HFF-Myc (cell line): ENCODE results near the gene HSD17B4.
"Not testable (repeated sequence)": the region's sequence is repeated elsewhere in the genome, so short reads cannot be mapped to it uniquely, and the experiment has no call there.

Source experiments
- DNase-seq: peaks from one replicate; pipeline ENCODE4 v3.0.0-alpha.2; 2011; ENCODE audit warnings: low read depth; ENCODE audit errors: extremely low read depth
- H3K4me3 ChIP-seq: replicated peaks from 2 replicates; pipeline ENCODE4 v1.5.1; 2011; ENCODE audit warnings: low read depth, mild to moderate bottlenecking, control low read depth, low read length
- TF ChIP-seq, protein P1 (sequence below): IDR thresholded peaks from 2 replicates; pipeline ENCODE4 v1.5.1; 2012; ENCODE audit warnings: mild to moderate bottlenecking, low read depth, low read length, control low read depth; ENCODE audit errors: missing control alignments

Gene HSD17B4

DNA sequence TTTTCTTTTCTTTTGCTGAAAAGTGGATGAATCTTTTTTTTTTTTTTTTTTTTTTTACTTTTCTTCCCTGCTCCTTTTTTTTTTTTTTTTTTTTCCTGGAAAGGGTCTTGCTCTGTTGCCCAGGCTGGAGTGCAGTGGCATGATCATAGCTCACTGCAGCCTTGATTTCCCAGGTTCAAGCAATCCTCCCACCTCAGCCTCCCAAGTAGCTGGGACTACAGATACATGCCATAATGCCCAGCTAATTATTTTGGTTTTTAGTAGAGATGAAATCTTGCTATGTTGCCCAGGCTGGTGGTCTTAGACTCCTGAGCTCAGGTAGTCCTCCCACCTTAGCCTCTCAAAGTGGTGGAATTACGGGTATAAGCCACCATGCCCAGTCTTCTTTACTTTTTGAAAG, 20.9 kb downstream of the HSD17B4 start:
- DNase-seq: no peak
- H3K4me3 ChIP-seq: no peak overlapping the region
- TF ChIP-seq, protein P1, sequence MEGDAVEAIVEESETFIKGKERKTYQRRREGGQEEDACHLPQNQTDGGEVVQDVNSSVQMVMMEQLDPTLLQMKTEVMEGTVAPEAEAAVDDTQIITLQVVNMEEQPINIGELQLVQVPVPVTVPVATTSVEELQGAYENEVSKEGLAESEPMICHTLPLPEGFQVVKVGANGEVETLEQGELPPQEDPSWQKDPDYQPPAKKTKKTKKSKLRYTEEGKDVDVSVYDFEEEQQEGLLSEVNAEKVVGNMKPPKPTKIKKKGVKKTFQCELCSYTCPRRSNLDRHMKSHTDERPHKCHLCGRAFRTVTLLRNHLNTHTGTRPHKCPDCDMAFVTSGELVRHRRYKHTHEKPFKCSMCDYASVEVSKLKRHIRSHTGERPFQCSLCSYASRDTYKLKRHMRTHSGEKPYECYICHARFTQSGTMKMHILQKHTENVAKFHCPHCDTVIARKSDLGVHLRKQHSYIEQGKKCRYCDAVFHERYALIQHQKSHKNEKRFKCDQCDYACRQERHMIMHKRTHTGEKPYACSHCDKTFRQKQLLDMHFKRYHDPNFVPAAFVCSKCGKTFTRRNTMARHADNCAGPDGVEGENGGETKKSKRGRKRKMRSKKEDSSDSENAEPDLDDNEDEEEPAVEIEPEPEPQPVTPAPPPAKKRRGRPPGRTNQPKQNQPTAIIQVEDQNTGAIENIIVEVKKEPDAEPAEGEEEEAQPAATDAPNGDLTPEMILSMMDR: no peak

GRCh38 chr5:119476341-119476740, 24.0 kb downstream of the HSD17B4 start:
- no peak for DNase-seq
- TF ChIP-seq, protein P1: no peak
- no peak overlapping the region for H3K4me3 ChIP-seq

DNA sequence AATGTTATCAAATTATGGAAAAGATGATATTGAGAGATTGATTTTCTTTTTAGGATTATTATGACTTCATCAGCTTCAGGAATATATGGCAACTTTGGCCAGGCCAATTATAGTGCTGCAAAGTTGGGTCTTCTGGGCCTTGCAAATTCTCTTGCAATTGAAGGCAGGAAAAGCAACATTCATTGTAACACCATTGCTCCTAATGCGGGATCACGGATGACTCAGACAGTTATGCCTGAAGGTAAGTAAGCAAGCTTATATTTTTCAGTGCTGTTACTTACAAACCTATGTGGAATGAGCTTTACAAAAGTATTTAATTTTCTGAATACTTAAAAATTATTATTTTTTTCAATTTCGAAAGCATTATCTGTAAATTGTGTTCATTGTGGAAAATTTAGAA, 26.5 kb downstream of the HSD17B4 start:
- H3K4me3 ChIP-seq: no peak overlapping the region
- TF ChIP-seq, protein P1: no peak
- DNase-seq: no peak

DNA sequence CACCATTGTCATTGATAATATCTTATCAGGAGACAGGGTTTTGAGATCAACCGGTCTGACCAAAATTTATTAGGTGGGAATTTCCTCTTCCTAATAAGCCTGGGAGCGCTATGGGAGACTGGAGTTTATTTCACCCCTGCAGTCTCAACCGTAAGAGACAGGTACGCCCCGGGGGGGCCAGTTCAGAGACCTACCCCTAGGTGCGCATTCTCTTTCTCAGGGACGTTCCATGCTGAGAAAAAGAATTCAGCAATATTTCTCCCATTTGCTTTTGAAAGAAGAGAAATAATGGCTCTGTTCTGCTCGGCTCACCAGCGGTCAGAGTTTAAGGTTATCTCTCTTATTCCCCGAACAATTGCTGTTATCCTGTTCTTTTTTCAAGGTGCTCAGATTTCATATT, 28.3 kb downstream of the HSD17B4 start:
- not testable (repeated sequence) for H3K4me3 ChIP-seq, DNase-seq

GRCh38 chr5:119483155-119483554, 30.9 kb downstream of the HSD17B4 start:
- H3K4me3 ChIP-seq: no peak overlapping the region
- TF ChIP-seq, protein P1: no peak
- no peak for DNase-seq

DNA sequence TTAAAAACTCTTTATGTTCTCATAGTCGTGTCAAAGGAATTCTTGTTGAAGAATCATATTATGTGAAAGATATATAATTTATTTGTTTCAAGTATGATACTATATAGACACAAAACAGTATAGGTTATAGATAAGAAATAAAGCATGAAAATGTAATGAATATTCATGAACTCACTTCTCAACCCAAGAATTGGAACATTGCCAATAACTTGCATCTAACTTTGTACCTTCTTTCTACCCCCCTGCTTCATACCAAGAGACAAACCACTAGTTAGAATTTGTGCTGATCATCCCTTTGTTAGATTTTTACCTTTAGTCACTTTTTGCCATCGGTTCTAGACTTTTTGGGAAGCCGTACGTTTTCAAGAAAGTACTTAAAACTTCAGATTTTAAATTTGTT, 32.6 kb downstream of the HSD17B4 start:
- no peak overlapping the region for H3K4me3 ChIP-seq
- DNase-seq: no peak
- TF ChIP-seq, protein P1: no peak

- no peak for DNase-seq
- TF ChIP-seq, protein P1: no peak
- H3K4me3 ChIP-seq: no peak overlapping the region
These were observed 49.4 kb downstream of the HSD17B4 start for GRCh38 chr5:119501671-119502179.

GRCh38 chr5:119503939-119504338, 51.6 kb downstream of the HSD17B4 start:
- H3K4me3 ChIP-seq, DNase-seq: not testable (repeated sequence)
